ENCODE measurements around the gene SLC4A9. TPM values are rescaled to one million over a fixed set of nuclear protein-coding genes. Genes with fewer than 3 reads are reported as not detected.

The SLC4A9 gene
- total RNA-seq, 2 donors from 2014 or later = not detected

DNA sequence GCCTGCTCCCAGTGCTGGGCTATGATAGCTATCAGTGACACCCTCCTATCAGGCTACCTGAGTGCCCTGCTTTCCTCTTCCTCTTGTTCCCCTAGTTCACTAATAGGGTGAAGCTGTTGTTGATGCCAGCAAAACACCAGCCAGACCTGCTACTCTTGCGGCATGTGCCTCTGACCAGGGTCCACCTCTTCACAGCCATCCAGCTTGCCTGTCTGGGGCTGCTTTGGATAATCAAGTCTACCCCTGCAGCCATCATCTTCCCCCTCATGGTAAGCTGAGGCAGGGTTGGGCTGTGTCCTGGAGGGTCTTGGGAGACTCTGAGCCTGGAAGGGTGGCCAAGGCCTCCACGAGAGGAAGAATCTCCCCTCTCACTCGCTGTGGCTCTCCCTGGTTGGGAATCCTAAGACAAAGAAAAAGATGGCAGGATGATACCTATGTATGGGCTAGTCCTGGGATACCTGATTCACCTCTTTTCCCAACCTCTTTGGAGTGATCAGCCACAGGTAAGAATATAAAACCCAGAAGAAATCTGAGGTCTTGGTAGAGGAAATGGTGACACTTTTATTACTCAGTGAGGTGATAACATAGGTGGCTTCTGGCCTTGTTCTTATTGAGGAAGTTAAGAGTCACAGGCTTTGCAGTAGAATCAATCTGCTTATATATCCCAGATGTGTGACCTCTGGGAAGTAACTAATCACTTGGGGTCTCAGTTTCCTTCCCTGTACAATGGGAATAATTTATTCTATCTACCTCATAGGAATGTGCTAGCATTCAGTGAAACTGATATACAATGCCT, 11.6 kb downstream of the SLC4A9 start:
- H3K27ac Mint-ChIP-seq = no peak overlapping the region
- ATAC-seq (no peak), DNase-seq (no peak)
- H3K4me3 Mint-ChIP-seq = no peak overlapping the region
- H3K36me3 Mint-ChIP-seq (ENCODE audit: low read depth) = no peaks in the 10 kb centered on the region
- H3K9me3 ChIP-seq (ENCODE audit: control insufficient read depth, low read length, poor library complexity, severe bottlenecking) = no peaks in the 10 kb centered on the region
- H3K4me1 Mint-ChIP-seq = peaks cover 10% of the 10 kb centered on the region
- H3K27me3 Mint-ChIP-seq = no peaks in the 10 kb centered on the region

DNA sequence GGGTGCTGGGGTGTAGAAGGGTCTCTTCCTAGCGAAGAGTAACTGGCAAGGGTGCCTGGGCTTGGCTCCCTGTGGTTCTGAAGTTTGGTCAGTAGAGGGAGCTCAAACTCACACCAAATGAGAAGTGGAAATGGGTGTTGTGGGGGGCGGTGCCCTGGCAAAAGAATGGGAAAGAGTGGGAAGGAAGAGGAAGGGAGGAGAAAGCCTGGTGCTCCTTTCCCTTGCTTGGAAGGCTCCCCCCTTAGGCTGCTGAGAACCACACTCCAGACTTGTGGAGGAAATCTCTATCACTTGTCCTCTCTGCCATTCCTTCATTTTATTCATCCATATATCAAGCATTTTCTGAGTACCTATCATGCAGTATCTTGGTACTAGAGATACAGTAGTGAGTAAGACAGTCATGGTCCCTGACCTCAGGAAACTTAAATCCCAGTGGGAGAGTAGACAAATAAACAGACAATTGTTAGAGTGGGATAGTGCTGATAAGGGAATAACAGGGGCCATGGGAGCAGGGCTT, 13.0 kb downstream of the SLC4A9 start:
- Mint-ChIP-seq H3K36me3 (ENCODE audit: low read depth) (no peaks in the 10 kb centered on the region), H3K27me3 (no peaks in the 10 kb centered on the region), H3K4me3 (no peak overlapping the region), H3K4me1 (peaks cover 10% of the 10 kb centered on the region), H3K27ac (peak overlapping the region; percentile 80)
- ATAC-seq (peak; percentile 66), DNase-seq (peak in 1 of 3 donors; percentile 12)
- H3K9me3 ChIP-seq (ENCODE audit: control insufficient read depth, low read length, poor library complexity, severe bottlenecking) = no peaks in the 10 kb centered on the region

DNA sequence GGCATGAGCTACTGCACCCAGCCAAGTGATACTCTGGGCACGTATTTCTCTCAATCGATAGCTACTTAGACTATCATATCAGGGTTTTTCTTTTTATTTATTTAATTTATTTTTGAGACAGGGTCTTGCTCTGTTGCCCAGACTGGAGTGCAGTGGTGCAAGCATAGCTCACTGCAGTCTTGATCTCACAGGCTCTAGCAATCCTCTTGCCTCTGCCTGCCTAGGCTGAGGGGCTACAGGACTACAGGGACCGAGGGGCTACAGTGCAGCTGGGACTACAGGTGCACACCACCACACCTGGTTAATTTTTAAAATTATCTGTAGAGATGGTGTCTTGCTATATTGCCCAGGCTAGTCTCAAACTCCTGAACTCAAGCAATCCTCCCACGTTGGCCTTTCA, 21.4 kb downstream of the SLC4A9 start:
- no peak for DNase-seq
- Mint-ChIP-seq H3K4me3 (no peak overlapping the region), H3K27ac (no peak overlapping the region), H3K36me3 (ENCODE audit: low read depth) (no peaks in the 10 kb centered on the region), H3K4me1 (peaks cover 4% of the 10 kb centered on the region), H3K27me3 (no peaks in the 10 kb centered on the region)
- ATAC-seq = no peak
- H3K9me3 ChIP-seq (ENCODE audit: control insufficient read depth, low read length, poor library complexity, severe bottlenecking) = no peaks in the 10 kb centered on the region

DNA sequence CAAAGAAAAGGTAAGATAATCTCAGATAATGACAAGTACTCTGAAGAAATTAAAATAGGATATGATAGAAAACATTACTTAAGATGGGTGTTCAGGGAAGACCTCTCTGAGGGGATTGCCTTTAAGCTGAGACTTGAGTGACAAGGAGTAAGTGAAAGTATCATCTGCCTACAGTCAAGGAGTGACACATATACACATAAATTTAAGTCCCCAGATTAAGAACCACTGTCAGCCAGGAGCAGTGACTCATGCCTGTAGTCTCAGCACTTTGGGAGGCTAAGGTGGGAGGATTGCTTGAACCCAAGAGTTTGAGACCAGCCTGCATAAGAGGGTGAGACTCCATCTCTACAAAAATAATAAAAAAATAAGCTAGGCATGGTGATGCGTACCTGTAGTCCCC, 22.0 kb downstream of the SLC4A9 start:
- ATAC-seq = no peak

DNA sequence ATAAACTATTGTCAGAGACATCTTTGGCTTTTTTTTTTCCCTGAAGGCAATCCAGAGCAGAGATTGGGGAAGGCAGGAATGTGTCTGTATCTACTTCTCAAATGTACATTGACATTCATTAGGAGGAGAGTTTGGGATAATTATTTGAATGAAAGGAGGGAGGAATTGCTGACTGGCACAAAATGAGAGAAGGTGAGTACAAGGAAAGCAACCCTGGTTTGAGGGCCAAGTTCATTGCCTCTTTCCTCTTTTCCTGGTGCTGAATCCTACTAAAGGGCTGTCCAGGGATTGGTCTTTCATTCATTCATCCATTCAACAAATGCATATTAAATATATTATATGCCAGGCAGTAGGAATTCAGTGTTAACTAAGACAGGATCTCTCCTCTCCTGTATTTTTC, 22.9 kb downstream of the SLC4A9 start:
- Mint-ChIP-seq H3K4me3 (no peak overlapping the region), H3K36me3 (ENCODE audit: low read depth) (no peaks in the 10 kb centered on the region), H3K27me3 (no peaks in the 10 kb centered on the region), H3K4me1 (peaks cover 4% of the 10 kb centered on the region), H3K27ac (no peak overlapping the region)
- DNase-seq (no peak), ATAC-seq (no peak)
- H3K9me3 ChIP-seq (ENCODE audit: control insufficient read depth, low read length, poor library complexity, severe bottlenecking) = no peaks in the 10 kb centered on the region

More for the DNA sequence above, 22.0 kb downstream of the SLC4A9 start:
- Mint-ChIP-seq H3K36me3 (ENCODE audit: low read depth) (no peaks in the 10 kb centered on the region), H3K4me3 (no peak overlapping the region), H3K4me1 (peaks cover 4% of the 10 kb centered on the region), H3K27ac (no peak overlapping the region), H3K27me3 (no peaks in the 10 kb centered on the region)
- no peaks in the 10 kb centered on the region for H3K9me3 ChIP-seq (ENCODE audit: control insufficient read depth, low read length, poor library complexity, severe bottlenecking)
- DNase-seq = no peak

DNA sequence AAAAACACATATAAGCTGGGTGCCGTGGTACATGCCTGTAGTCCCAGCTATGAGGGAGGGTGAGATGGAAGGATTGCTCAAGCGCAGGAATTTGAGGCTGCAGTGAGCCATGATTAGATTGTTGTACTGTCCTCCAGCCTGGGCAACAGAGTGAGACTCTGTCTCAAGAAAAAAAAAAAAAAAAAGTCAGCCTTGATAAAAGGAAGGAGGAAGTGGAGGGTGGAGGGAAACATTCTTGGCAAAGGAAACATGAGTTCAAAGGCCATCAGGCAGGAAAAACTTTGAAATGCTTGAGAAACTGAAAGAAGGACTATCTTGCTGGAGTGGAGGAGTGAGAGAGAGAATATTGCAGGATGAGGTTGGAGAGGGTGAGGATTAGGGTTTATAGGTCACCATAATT, 23.3 kb downstream of the SLC4A9 start:
- no peak for DNase-seq
- no peak overlapping the region for H3K4me3 Mint-ChIP-seq
- no peak overlapping the region for H3K27ac Mint-ChIP-seq
- no peak for ATAC-seq
- H3K27me3 Mint-ChIP-seq = no peaks in the 10 kb centered on the region
- H3K36me3 Mint-ChIP-seq (ENCODE audit: low read depth) = no peaks in the 10 kb centered on the region
- no peaks in the 10 kb centered on the region for H3K9me3 ChIP-seq (ENCODE audit: control insufficient read depth, low read length, poor library complexity, severe bottlenecking)
- peaks cover 4% of the 10 kb centered on the region for H3K4me1 Mint-ChIP-seq

DNA sequence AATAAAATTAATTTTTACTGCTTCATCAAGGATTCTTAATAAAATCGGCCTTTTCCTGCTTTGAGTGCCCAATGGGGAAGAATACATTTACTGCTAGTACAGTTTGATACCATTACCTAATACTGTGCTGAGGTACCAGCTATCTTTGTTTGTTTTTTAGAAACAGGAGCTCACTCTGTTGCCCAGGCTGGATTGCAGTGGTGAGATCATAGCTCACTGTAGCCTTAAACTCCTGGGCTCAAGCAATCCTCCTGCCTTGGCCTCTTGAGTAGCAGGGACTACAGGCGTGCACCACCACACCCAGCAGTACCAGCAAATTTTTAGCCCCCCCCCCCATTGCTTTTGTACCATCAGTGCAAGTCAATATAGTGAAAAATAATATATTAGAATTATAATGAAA, 28.1 kb downstream of the SLC4A9 start:
- no peak for ATAC-seq
- Mint-ChIP-seq H3K27me3 (no peaks in the 10 kb centered on the region), H3K4me1 (peaks cover 4% of the 10 kb centered on the region), H3K36me3 (ENCODE audit: low read depth) (no peaks in the 10 kb centered on the region), H3K27ac (no peak overlapping the region), H3K4me3 (no peak overlapping the region)
- no peak for DNase-seq
- no peaks in the 10 kb centered on the region for H3K9me3 ChIP-seq (ENCODE audit: control insufficient read depth, low read length, poor library complexity, severe bottlenecking)

DNA sequence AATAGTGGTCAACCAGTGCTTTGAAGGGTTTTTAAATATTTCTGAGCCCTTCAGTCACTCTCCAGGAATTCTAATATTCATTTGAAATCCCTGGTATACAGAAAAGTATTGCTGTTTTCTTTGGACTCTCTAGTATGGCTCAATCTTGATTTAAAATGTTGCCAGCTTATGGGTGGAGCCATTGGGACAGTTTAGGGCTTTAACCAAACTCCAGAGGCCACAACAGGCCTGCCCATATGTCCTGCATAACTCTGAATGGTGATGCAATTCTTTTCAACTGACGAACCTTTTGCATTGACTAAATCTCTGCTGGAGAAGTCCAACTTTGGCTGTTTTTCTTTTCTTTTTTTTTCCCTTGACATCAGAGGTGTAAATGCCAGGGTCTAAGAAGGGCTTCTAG, 31.3 kb downstream of the SLC4A9 start:
- no peaks in the 10 kb centered on the region for H3K27me3 Mint-ChIP-seq
- H3K9me3 ChIP-seq (ENCODE audit: control insufficient read depth, low read length, poor library complexity, severe bottlenecking) = no peaks in the 10 kb centered on the region
- no peak overlapping the region for H3K4me3 Mint-ChIP-seq
- H3K4me1 Mint-ChIP-seq = peaks cover 2% of the 10 kb centered on the region
- ATAC-seq (no peak), DNase-seq (no peak)
- H3K36me3 Mint-ChIP-seq (ENCODE audit: low read depth) = no peaks in the 10 kb centered on the region
- H3K27ac Mint-ChIP-seq = no peak overlapping the region

DNA sequence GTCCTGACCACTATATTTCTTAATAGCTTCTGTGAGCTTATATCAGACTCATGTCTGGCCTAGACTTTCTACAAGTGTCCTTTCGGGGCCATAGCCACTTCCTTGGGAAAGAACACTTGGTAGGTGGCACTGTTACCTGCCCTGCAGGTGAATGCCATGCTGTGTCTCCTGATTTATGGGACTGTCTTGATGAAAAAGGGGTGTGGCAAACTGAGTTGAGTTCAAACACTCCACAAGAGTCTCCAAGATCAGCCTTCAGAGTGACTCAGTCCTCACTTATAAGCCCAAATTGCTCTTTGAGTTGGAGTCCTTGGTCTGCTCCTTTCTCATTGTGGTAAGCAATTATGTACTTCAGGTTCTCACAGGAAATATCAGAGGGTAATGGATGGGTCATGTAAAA, 31.7 kb downstream of the SLC4A9 start:
- DNase-seq = no peak
- ATAC-seq = no peak
- Mint-ChIP-seq H3K27ac (no peak overlapping the region), H3K4me3 (no peak overlapping the region), H3K27me3 (no peaks in the 10 kb centered on the region), H3K36me3 (ENCODE audit: low read depth) (no peaks in the 10 kb centered on the region), H3K4me1 (peaks cover 2% of the 10 kb centered on the region)
- no peaks in the 10 kb centered on the region for H3K9me3 ChIP-seq (ENCODE audit: control insufficient read depth, low read length, poor library complexity, severe bottlenecking)

DNA sequence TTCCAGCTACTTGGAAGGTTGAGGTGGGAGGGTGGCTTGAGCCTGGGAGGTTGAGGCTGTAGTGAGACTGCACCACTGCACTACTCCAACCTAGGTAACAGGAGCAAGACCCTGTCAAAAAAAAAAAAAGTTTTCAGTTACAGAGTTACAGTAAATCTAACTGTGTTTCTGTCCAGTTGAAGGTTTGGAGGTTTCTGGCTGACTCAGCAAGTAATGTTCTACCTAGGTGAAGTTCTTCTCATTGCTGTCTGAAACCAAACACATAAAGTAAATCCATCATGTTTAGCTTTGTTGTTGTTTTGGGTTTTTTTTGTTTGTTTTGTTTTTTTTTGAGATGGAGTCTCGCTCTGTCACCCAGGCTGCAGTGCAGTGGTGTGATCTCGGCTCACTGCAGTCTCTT, 33.7 kb downstream of the SLC4A9 start:
- Mint-ChIP-seq H3K36me3 (ENCODE audit: low read depth) (no peaks in the 10 kb centered on the region), H3K27ac (no peak overlapping the region), H3K4me1 (peaks cover 2% of the 10 kb centered on the region), H3K4me3 (no peak overlapping the region), H3K27me3 (no peaks in the 10 kb centered on the region)
- ATAC-seq (no peak), DNase-seq (no peak)
- no peaks in the 10 kb centered on the region for H3K9me3 ChIP-seq (ENCODE audit: control insufficient read depth, low read length, poor library complexity, severe bottlenecking)

DNA sequence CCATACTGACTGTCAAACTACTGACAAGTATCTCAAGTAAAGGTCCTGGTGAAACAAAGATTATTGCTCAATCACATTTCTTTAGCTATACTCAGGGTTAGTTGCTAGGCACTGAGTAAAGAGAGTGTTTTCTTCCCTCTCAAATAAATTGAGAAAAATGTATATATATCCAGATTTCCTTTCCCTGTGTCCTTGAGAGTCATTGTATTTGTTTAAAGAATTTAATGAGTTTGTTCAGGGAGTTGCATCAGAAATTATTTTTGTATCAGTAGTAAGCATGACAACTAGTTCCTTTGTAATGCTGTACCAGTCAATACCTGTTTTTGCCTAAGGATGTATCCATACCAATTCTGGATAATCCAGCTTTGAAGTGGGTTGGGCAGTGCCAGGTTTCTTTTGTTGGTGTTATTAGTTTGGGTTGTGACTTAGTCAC, 38.4 kb downstream of the SLC4A9 start:
- H3K27ac Mint-ChIP-seq = no peak overlapping the region
- DNase-seq (no peak), ATAC-seq (no peak)
- H3K27me3 Mint-ChIP-seq = no peaks in the 10 kb centered on the region
- H3K4me1 Mint-ChIP-seq = peaks cover 13% of the 10 kb centered on the region
- no peaks in the 10 kb centered on the region for H3K36me3 Mint-ChIP-seq (ENCODE audit: low read depth)
- no peak overlapping the region for H3K4me3 Mint-ChIP-seq
- no peaks in the 10 kb centered on the region for H3K9me3 ChIP-seq (ENCODE audit: control insufficient read depth, low read length, poor library complexity, severe bottlenecking)

DNA sequence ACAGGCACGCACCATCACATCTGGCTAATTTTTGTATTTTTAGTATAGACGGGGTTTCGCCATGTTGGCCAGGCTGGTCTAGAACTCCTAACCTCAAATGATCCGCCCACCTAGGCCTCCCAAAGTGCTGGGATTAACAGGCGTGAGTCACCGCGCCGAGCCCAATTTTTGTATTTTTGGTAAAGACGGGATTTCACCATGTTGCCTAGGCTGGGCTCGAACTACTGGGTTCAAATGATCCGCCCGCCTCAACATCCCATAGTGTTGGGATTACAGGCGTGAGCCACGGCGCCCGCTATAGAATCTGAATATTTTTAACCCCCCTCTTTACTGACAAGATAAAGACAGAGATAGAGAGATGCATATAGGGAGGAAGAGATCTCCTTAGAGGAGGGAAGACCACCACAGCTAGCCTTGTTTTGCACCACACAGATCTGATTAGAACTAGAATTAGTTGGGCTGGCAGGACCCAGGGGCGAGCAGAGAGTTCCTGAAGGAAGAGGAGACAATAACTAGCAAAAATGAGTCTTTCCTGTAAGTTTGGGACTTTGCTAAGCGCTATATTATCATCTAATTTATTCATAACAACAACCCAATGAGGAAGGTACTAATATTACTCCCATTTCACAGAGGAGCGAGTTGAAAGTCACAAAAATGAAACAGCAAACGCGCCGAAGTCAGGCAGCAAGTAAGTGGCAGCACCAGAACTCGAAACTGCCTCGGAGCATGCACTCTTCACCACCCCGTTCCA, 40.2 kb downstream of the SLC4A9 start:
- no peak overlapping the region for H3K4me3 Mint-ChIP-seq
- H3K9me3 ChIP-seq (ENCODE audit: control insufficient read depth, low read length, poor library complexity, severe bottlenecking) = no peaks in the 10 kb centered on the region
- peaks cover 21% of the 10 kb centered on the region for H3K4me1 Mint-ChIP-seq
- ATAC-seq (no peak), DNase-seq (no peak)
- H3K27me3 Mint-ChIP-seq = no peaks in the 10 kb centered on the region
- no peak overlapping the region for H3K27ac Mint-ChIP-seq
- no peaks in the 10 kb centered on the region for H3K36me3 Mint-ChIP-seq (ENCODE audit: low read depth)

DNA sequence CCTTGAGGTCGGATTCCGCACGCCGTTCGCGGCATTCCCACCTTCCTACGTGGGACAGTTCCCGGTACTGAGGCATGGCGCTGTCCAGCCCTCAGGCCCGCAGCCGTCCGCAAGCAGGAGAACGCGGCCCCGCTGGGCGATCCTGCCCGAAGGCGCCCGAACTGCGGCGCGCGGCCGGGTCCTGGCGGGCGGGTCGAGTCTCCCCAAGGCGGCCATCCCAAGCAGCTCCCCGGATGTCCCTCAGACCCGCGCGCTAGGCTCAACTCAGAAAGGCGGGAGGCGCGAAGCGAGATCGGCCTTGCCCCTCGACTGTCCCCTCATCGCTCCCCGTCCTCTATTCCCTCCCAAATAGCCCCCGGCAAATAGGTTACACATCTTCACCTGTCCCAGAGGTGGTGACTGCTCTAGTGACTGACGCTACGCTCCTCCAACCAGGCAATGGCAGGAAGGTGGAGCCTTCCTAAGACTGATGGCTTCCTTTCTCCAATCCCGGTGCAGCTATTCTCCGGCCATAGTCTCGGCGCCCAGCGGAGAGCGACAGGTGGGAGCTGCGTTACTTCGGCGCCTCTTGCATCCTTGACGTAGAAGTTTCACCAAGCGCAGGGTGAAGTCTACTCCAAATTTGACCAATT, 40.9 kb downstream of the SLC4A9 start:
- Mint-ChIP-seq H3K27ac (no peak overlapping the region), H3K4me1 (peaks cover 23% of the 10 kb centered on the region), H3K4me3 (no peak overlapping the region), H3K27me3 (no peaks in the 10 kb centered on the region), H3K36me3 (ENCODE audit: low read depth) (no peaks in the 10 kb centered on the region)
- H3K9me3 ChIP-seq (ENCODE audit: control insufficient read depth, low read length, poor library complexity, severe bottlenecking) = no peaks in the 10 kb centered on the region
- ATAC-seq = peak; percentile 74
- peak; percentile 64 to 75 (median 71) for DNase-seq
